ENCODE measurements around the gene ETV5.
"Not testable (repeated sequence)": the region's sequence is repeated elsewhere in the genome, so short reads cannot be mapped to it uniquely, and the experiment has no call there.

Gene ETV5

GRCh38 chr3:186067360-186068242 lies 41.3 kb downstream of the ETV5 start:
- no peak for DNase-seq (ENCODE audit: low read depth in 2 of 2)

- no peak for DNase-seq (ENCODE audit: low read depth in 2 of 2)
These were observed 48.7 kb downstream of the ETV5 start for GRCh38 chr3:186060222-186060621.

- no peak for DNase-seq (ENCODE audit: low read depth in 2 of 2)
These were observed 49.7 kb downstream of the ETV5 start for GRCh38 chr3:186059192-186059591.

GRCh38 chr3:186058225-186058624 lies 50.7 kb downstream of the ETV5 start:
- DNase-seq (ENCODE audit: low read depth in 2 of 2) = no peak

GRCh38 chr3:186057594-186057993 lies 51.3 kb downstream of the ETV5 start:
- no peak for DNase-seq (ENCODE audit: low read depth in 2 of 2)

- no peak for DNase-seq (ENCODE audit: low read depth in 2 of 2)
These were observed 54.0 kb downstream of the ETV5 start for GRCh38 chr3:186054792-186055352.

- no peak for DNase-seq (ENCODE audit: low read depth in 2 of 2)
These were observed 54.7 kb downstream of the ETV5 start for GRCh38 chr3:186053954-186054791.

GRCh38 chr3:186052096-186052840 lies 56.6 kb downstream of the ETV5 start:
- DNase-seq (ENCODE audit: low read depth in 2 of 2) = no peak

GRCh38 chr3:186049001-186049400 lies 59.9 kb downstream of the ETV5 start:
- no peak for DNase-seq (ENCODE audit: low read depth in 2 of 2)

- no peak for DNase-seq (ENCODE audit: low read depth in 2 of 2)
These were observed 60.8 kb downstream of the ETV5 start for GRCh38 chr3:186048119-186048518.

GRCh38 chr3:186046838-186047237 lies 62.1 kb downstream of the ETV5 start:
- no peak for DNase-seq (ENCODE audit: low read depth in 2 of 2)

GRCh38 chr3:186044968-186045367 lies 63.9 kb downstream of the ETV5 start:
- no peak for DNase-seq (ENCODE audit: low read depth in 2 of 2)

GRCh38 chr3:186044427-186044826 lies 64.5 kb downstream of the ETV5 start:
- no peak for DNase-seq (ENCODE audit: low read depth in 2 of 2)

GRCh38 chr3:186042521-186043202 lies 66.2 kb downstream of the ETV5 start:
- no peak for DNase-seq (ENCODE audit: low read depth in 2 of 2)

GRCh38 chr3:186042036-186042435 lies 66.9 kb downstream of the ETV5 start:
- no peak for DNase-seq (ENCODE audit: low read depth in 2 of 2)

GRCh38 chr3:186038360-186038759 lies 70.5 kb downstream of the ETV5 start:
- DNase-seq (ENCODE audit: low read depth in 2 of 2) = no peak

GRCh38 chr3:186035277-186035676 lies 73.6 kb downstream of the ETV5 start:
- DNase-seq (ENCODE audit: low read depth in 2 of 2) = no peak

- DNase-seq (ENCODE audit: low read depth in 2 of 2) = no peak
These were observed 76.6 kb downstream of the ETV5 start for GRCh38 chr3:186032321-186032720.

GRCh38 chr3:186025993-186026392 lies 82.9 kb downstream of the ETV5 start:
- not testable (repeated sequence) for DNase-seq (ENCODE audit: low read depth in 2 of 2)

GRCh38 chr3:186025161-186025560 lies 83.7 kb downstream of the ETV5 start:
- DNase-seq (ENCODE audit: low read depth in 2 of 2) = no peak

GRCh38 chr3:186024210-186024609 lies 84.7 kb downstream of the ETV5 start:
- no peak for DNase-seq (ENCODE audit: low read depth in 2 of 2)

All from stimulated activated CD8-positive, alpha-beta memory T cell treated with anti-CD3 and anti-CD28 coated beads, Interleukin-7, amount 100 ng/mL, for 1 hour (primary cell).